ENCODE measurements around the gene VPS33B. TPM values are rescaled to one million over a fixed set of nuclear protein-coding genes. Genes with fewer than 3 reads are reported as not detected.
"Not testable (repeated sequence)": the region's sequence is repeated elsewhere in the genome, so short reads cannot be mapped to it uniquely, and the experiment has no call there.

VPS33B gene
- total RNA-seq, 2 experiments from 2014 or later = 22.8 to 26.2 TPM

DNA sequence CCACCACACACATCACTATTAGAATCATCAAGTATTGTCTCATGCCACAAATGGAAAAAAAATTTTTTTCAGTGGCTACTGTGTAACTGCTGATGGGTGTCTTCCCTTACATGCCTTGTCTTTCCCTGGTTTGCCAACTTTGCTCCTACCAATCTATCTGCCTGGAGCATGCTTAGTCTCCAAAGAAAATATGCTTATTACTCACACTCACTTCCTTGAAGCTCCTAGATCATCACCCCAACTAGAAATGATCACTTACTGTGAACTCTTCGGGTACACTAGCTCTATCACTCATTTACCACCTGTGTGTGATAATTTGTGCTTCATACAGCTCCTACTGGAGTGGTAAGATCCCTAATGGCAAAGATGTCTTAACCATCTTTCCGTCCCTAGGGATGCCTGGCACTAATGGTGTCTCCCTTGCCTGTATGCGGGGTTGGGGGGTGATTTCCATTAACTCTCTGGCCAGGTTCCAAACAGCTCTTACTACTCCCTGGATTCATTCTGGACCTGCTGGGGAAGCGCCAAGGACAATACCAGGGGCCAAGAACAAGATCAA lies 799 bp downstream of the VPS33B start:
- peak overlapping the region; percentile 84 for H3K27ac Mint-ChIP-seq
- H3K4me1 Mint-ChIP-seq = peaks cover 24% of the 10 kb centered on the region
- DNase-seq = no peak
- H3K4me3 Mint-ChIP-seq = peak overlapping the region; percentile 97
- peaks cover 2% of the 10 kb centered on the region for H3K36me3 Mint-ChIP-seq
- H3K27me3 Mint-ChIP-seq = no peaks in the 10 kb centered on the region
- ATAC-seq (ENCODE audit: low read depth) = no peak
- POLR2A ChIA-PET = interaction anchor here (1.1 to 2.2 kb wide), 6 partner anchors 14 to 91 kb away, joined by 3 to 10 read pairs (median 4); partner anchors contain the start of gene RCCD1
- no peaks in the 10 kb centered on the region for H3K9me3 Mint-ChIP-seq

DNA sequence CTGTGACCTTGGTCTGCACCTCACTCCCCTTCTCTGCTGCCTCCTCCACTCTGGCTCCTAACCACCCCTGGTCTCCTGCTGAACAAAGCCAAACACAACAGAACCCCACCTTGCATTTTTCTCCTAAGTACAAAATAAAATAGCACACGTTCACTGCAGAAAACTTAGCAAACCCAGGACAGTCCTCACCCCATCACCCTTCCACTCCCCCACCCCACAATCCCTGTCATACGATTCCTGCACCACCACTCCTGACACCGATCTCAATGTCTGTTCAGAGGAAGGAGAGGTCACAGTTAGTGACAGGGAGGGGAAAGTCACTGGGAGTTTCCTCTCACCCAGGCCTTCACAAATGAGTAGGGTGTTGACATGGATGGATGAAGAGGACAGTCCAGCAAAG lies 4.2 kb downstream of the VPS33B start:
- ATAC-seq (ENCODE audit: low read depth) = no peak
- DNase-seq = no peak
- POLR2A ChIA-PET = interaction anchor here (0.7 kb wide), 1 partner anchor 254 kb away, joined by 4 read pairs; no protein-coding TSS in a partner anchor
- H3K4me3 Mint-ChIP-seq = no peak overlapping the region
- H3K4me1 Mint-ChIP-seq = peaks cover 25% of the 10 kb centered on the region
- H3K36me3 Mint-ChIP-seq = peaks cover 5% of the 10 kb centered on the region
- no peak overlapping the region for H3K27ac Mint-ChIP-seq
- no peaks in the 10 kb centered on the region for H3K27me3 Mint-ChIP-seq
- H3K9me3 Mint-ChIP-seq = no peaks in the 10 kb centered on the region

DNA sequence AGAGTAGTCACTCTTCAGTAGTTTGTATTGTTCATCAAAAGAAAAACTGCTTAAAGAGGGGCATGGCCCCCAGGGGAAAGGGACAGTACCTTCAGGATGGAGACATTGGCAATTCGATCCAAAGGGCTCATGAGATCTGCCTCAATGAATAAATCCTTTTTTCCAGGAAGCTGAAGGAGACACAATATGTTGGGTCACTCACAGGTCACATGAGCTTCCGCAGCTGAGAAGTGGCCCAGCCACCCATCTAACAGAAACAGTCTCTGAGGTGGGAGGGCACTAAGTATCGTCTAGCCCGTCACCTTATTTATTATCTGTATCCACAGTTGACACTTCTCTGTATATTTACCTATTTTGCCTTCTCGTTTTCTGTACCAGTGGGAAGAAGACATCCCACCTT lies 4.7 kb downstream of the VPS33B start:
- Mint-ChIP-seq H3K36me3 (peaks cover 5% of the 10 kb centered on the region), H3K9me3 (no peaks in the 10 kb centered on the region)

DNA sequence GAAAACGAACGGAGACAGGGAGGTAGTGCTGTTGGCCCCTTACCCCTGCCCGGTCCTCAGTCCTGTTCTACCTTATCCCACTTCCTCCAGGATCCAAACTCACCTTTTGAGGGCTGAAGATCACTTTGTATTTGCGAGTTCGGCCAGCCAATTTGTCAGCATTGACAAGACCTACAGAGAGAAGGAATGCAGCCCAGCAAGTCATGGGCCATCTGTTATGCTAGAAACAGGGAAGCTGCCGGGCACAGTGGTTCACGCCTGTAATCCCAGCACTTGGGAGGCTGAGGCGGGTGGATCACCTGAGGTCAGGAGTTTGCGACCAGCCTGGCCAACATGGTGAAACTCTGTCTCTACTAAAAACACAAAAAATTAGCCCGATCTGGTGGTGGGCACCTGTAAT lies 8.7 kb downstream of the VPS33B start:
- ATAC-seq (ENCODE audit: low read depth); H3K27ac Mint-ChIP-seq; DNase-seq; POLR2A ChIA-PET; H3K4me3 Mint-ChIP-seq; H3K27me3 Mint-ChIP-seq; H3K9me3 Mint-ChIP-seq; H3K4me1 Mint-ChIP-seq: not testable (repeated sequence)
- H3K36me3 Mint-ChIP-seq = peaks cover 21% of the 10 kb centered on the region

More for the DNA sequence above, 4.7 kb downstream of the VPS33B start:
- no peak overlapping the region for H3K27ac Mint-ChIP-seq
- no peak for DNase-seq
- ATAC-seq (ENCODE audit: low read depth) = no peak
- peaks cover 22% of the 10 kb centered on the region for H3K4me1 Mint-ChIP-seq
- no peak overlapping the region for H3K4me3 Mint-ChIP-seq
- no peaks in the 10 kb centered on the region for H3K27me3 Mint-ChIP-seq
- POLR2A ChIA-PET = no interaction called here

DNA sequence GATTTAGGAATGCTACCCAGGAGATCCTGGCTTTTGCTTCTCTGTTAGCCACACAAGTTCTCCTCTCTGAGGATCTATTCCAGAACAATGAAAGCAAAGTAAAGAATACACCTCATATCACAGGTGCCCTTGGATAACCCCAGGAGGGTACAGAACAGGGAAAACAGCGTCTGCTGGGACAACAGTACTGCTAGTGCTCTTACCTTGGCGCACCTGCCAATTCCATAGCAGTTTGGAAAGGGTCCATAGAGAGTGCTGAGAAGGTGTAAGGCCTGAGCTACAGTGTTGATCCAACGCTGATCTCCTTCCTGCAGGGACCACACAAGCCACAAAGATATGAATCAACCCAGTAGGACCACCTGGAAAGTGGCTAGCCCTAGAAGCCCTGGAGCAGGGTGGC lies 15.1 kb downstream of the VPS33B start:
- no peak overlapping the region for H3K27ac Mint-ChIP-seq
- DNase-seq (no peak), ATAC-seq (ENCODE audit: low read depth) (no peak)
- no peaks in the 10 kb centered on the region for H3K4me1 Mint-ChIP-seq
- no peaks in the 10 kb centered on the region for H3K9me3 Mint-ChIP-seq
- H3K36me3 Mint-ChIP-seq = peaks cover 27% of the 10 kb centered on the region
- POLR2A ChIA-PET = interaction anchor here (1.0 kb wide), 1 partner anchor 14 kb away, joined by 3 read pairs; no protein-coding TSS in a partner anchor
- no peaks in the 10 kb centered on the region for H3K27me3 Mint-ChIP-seq
- H3K4me3 Mint-ChIP-seq = no peak overlapping the region

DNA sequence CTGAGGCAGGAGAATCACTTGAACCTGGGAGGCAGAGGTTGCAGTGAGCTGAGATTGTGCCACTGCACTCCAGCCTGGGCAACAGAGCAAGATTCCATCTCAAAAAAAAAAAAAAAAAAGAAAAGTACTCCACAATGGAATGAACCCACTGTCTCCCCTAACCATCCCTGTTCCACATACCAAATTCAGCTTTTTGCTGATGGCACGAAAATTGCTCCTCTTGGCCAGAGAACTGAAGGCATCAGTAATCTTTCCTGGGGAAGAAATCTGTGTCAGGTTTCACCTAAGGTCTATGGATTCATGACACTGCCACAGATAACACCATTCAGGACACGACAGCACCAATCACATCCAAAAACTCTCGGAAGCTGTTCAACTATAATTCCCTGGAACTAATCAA lies 21.2 kb downstream of the VPS33B start:
- no peaks in the 10 kb centered on the region for H3K27me3 Mint-ChIP-seq
- no peak overlapping the region for H3K27ac Mint-ChIP-seq
- H3K36me3 Mint-ChIP-seq = peaks cover 26% of the 10 kb centered on the region

DNA sequence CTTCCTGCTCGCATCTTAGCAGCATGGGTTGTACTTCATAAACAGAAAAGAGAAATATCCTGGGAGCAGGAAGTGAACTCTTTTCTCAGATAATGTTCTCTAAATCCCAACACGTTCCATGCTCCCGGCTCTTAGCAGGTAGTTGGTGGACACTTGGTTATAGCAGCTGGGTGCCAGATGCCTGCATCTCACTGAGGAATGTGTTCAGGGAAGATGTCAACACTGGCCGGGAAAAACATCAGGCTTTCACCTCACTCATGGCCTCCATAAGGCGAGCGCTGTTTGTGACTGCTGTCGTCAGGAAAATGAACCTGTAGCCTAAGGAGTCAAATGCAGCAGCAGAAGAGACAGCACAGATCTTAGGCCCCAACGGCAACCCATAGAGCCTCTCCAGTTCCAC lies 23.7 kb downstream of the VPS33B start:
- POLR2A ChIA-PET = no interaction called here
- DNase-seq (no peak), ATAC-seq (ENCODE audit: low read depth) (no peak)
- H3K4me1 Mint-ChIP-seq = peaks cover 12% of the 10 kb centered on the region
- no peak overlapping the region for H3K4me3 Mint-ChIP-seq
- no peaks in the 10 kb centered on the region for H3K9me3 Mint-ChIP-seq
- H3K27ac Mint-ChIP-seq = no peak overlapping the region
- peaks cover 26% of the 10 kb centered on the region for H3K36me3 Mint-ChIP-seq
- no peaks in the 10 kb centered on the region for H3K27me3 Mint-ChIP-seq

More for the DNA sequence above, 21.2 kb downstream of the VPS33B start:
- ATAC-seq (ENCODE audit: low read depth) (no peak), DNase-seq (no peak)
- H3K9me3 Mint-ChIP-seq = no peaks in the 10 kb centered on the region
- POLR2A ChIA-PET = no interaction called here
- H3K4me3 Mint-ChIP-seq = no peak overlapping the region
- peaks cover 6% of the 10 kb centered on the region for H3K4me1 Mint-ChIP-seq

DNA sequence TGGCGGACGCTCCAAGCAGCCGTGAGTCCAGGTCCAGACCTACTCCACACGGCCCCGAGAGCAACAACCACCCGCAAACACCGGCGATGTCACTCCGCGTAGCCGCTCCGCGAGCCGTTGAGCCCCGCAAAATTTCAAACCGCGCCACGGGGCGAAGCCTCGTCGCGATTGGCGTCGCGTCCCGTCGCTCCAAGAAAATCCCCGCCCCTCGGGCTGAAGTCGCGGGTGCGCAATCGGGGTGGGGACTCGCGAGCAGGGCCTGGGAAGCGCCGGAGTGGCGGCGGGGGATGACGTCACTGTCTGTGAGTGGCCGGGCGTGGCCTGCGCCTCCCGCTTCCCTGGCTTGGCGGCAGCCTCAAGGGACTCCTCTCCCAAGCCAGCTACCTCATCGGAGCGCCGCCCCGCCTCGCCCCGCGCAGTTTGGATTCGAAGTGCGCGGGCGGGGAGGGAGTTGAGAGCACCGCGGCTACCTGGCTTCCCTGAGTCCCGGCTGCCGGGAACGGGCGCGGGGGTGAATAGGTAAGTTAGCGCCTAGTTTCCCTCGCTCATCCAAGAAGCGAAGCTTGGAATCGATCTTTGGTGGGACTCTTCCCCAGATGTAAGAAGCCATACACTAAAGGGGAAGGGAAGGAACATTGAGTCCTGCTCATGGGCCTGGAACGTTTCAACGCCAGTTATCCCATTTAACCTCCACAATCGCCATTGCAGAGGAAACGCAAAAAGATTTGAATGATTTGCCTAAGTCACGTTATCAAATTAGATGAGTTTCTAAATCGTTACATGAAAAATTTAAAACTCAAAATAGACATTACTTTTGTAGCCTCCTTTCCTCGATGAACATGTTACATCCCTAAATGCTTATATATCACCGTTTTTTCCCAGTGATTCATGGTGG lies 27.7 kb downstream of the VPS33B start, which contains the start of gene PRC1:
TSS of gene PRC1 (minus strand) at position 119 of the 895 bp plus-strand sequence. CDS start at position 1, 118 bp downstream.
- Mint-ChIP-seq H3K36me3 (peaks cover 31% of the 10 kb centered on the region), H3K9me3 (no peaks in the 10 kb centered on the region), H3K27ac (peak within 1 kb of the TSS; percentile 100), H3K4me1 (peaks cover 31% of the 10 kb centered on the region), H3K4me3 (peak within 1 kb of the TSS; percentile 99), H3K27me3 (no peaks in the 10 kb centered on the region)
- DNase-seq (peak; percentile 98), ATAC-seq (ENCODE audit: low read depth) (peak; percentile 99)
- POLR2A ChIA-PET = interaction anchor here (0.9 to 2.0 kb wide), 7 partner anchors 8 to 62 kb away, joined by 3 to 11 read pairs (median 6); partner anchors contain the start of genes HDDC3, RCCD1, UNC45A and VPS33B

DNA sequence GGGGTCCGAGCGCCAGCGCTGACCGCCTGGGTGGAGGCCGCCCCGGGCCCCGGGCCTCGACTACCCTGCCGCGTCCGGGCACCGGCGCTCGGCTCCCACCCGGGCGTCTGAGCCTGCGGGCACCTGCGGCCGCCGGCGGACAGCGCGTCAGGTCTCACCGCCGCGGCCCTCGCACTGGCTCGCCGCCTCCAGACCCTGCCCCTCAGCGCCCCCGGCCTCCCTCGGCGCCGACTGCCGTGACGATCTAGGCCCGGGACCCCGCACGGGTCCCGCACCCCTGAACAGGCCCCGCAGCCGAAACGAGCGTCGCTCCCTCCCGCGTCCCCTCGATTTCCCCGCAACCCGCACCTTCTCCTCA lies 28.4 kb downstream of the VPS33B start:
- peak; percentile 20 for ATAC-seq (ENCODE audit: low read depth)
- no peaks in the 10 kb centered on the region for H3K27me3 Mint-ChIP-seq
- peak overlapping the region; percentile 100 for H3K27ac Mint-ChIP-seq
- H3K4me3 Mint-ChIP-seq = peak overlapping the region; percentile 99
- POLR2A ChIA-PET = interaction anchor here (0.9 to 2.0 kb wide), 8 partner anchors 9 to 62 kb away, joined by 3 to 11 read pairs (median 6); partner anchors contain the start of genes HDDC3, RCCD1, UNC45A and VPS33B
- no peaks in the 10 kb centered on the region for H3K9me3 Mint-ChIP-seq
- H3K36me3 Mint-ChIP-seq = peaks cover 27% of the 10 kb centered on the region
- DNase-seq = no peak
- peaks cover 29% of the 10 kb centered on the region for H3K4me1 Mint-ChIP-seq

DNA sequence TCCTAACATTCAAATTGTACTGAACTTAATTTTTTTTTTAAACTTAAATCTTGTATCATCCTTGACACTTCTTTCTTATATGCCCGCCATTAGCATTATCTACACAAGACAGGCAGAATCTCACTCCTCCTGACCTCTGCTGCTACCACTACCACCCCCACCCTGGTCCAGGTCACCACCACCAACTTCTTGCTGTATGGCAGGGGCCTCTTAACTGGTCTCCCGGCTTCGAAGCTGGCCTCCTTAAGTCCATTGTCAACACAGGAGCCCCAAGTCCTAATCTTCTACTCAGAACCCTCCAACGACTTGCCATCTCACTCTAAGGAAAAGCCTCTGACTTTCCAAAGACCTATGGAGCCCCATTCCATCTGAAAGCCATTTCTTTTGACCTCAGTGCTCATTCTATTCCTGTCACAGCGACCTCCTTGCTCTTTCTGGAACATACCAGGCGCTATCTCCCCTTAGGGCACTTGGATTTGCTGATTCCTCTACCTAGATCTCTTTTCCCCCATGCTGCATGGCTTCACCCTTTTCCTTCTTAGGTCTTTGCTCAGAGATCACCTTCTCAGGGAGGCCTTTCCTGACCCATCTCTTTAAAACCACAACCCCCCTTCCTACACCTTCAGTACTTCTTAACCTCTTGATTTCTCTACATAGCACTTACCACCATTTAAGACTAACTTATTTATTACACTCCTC lies 30.7 kb downstream of the VPS33B start:
- DNase-seq = no peak
- Mint-ChIP-seq H3K36me3 (peaks cover 19% of the 10 kb centered on the region), H3K4me1 (peaks cover 43% of the 10 kb centered on the region), H3K4me3 (peak overlapping the region; percentile 56), H3K27me3 (no peaks in the 10 kb centered on the region), H3K27ac (peak overlapping the region; percentile 5), H3K9me3 (no peaks in the 10 kb centered on the region)
- POLR2A ChIA-PET = no interaction called here
- ATAC-seq (ENCODE audit: low read depth) = no peak

DNA sequence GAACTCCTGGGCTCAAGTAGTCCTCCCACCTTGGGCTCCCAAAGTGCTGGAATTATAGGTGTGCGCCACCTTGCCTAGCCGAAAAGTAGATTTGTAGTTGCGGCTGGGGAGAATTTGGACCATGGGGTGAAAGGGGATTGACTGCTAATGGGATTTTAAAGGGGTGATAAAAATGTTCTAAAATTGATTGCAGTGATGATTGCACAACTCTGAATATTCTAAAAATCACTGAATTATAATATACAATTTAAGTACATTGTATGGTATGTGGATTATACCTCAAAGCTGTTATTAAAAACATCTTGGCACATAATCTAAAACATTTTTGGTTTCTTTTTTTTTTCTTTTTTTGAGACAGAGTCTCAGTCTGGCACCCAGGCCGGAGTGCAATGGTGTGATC lies 31.9 kb downstream of the VPS33B start:
- POLR2A ChIA-PET = interaction anchor here (1.0 to 1.6 kb wide), 2 partner anchors 32 to 36 kb away, joined by 4 to 5 read pairs; partner anchors contain the start of gene RCCD1
- Mint-ChIP-seq H3K36me3 (peaks cover 23% of the 10 kb centered on the region), H3K4me1 (peaks cover 42% of the 10 kb centered on the region)

DNA sequence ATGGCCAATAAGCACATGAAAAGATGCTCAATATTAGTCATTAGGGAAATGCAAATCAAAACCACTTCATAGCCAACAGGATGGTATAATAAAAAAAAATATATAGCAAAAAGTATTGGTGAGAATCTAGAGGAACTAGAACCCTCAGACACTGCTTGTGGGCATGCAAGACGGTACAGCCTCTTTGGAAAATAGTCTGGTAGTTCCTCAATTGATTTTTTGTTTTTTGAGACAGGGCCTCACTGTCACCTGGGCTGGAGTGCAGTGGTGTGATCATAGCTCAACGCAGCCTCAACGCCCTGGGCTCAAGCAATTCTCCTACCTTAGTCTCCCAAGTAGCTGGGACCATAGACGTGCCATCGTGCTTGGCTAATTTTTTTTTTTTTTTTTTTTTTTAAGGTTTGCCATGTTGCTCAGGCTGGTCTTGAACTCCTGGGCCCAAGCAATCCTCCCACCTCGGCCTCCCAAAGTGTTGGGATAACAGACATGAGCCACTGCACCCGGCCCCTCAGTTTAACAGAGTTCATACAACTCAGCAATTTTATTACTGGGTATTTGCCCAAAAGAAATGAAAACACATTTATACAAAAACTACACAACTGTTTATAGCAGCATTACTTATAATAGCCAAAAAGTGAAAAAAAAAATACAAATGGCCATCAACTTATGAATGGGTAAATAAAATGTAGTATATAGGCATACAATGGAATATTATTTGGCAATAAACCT lies 33.2 kb downstream of the VPS33B start:
- Mint-ChIP-seq H3K4me1 (peaks cover 46% of the 10 kb centered on the region), H3K27me3 (no peaks in the 10 kb centered on the region), H3K36me3 (peaks cover 27% of the 10 kb centered on the region), H3K27ac (no peak overlapping the region), H3K9me3 (no peaks in the 10 kb centered on the region), H3K4me3 (no peak overlapping the region)
- POLR2A ChIA-PET = interaction anchor here (1.0 to 1.6 kb wide), 2 partner anchors 30 to 35 kb away, joined by 4 to 5 read pairs; partner anchors contain the start of gene RCCD1
- DNase-seq (no peak), ATAC-seq (ENCODE audit: low read depth) (no peak)

More for the DNA sequence above, 31.9 kb downstream of the VPS33B start:
- no peak for ATAC-seq (ENCODE audit: low read depth)
- Mint-ChIP-seq H3K9me3 (no peaks in the 10 kb centered on the region), H3K27ac (no peak overlapping the region), H3K4me3 (no peak overlapping the region), H3K27me3 (no peaks in the 10 kb centered on the region)
- DNase-seq = no peak

Measured in activated naive CD8-positive, alpha-beta T cell treated with anti-CD3 and anti-CD28 coated beads, Interleukin-2, amount 10 ng/mL, durations not matched to agents 7 days and 5 days (primary cell).